DOHH2 (cell line): ENCODE results near the gene GUCA2B.

Experiments used
- H3F3A ChIP-seq: fragments of 200-600 bp; sonication (generic), shearing (Covaris generic); 2 replicates; pipeline ENCODE4 v1.6.0; 2016; ENCODE audit warnings: antibody characterized with exemption, mild to moderate bottlenecking; ENCODE audit not compliant: control insufficient read depth, insufficient read depth
- H3K27ac ChIP-seq: fragments of 200-600 bp; sonication (generic); 2 replicates; pipeline ENCODE4 v1.5.1; 2014; ENCODE audit warnings: low read depth, mild to moderate bottlenecking, low read length, moderate library complexity
- H3K27me3 ChIP-seq: fragments of 200-600 bp; sonication (generic); 2 replicates; pipeline ENCODE4 v1.6.1; 2014; ENCODE audit warnings: mild to moderate bottlenecking, low read length, mixed read lengths; ENCODE audit not compliant: control insufficient read depth
- H3K36me3 ChIP-seq: fragments of 200-600 bp; sonication (generic); 2 replicates; pipeline ENCODE4 v1.6.1; 2014; ENCODE audit warnings: mild to moderate bottlenecking, low read length, moderate library complexity, mixed read lengths; ENCODE audit not compliant: control insufficient read depth
- H3K4me1 ChIP-seq: fragments of 200-600 bp; sonication (generic); 2 replicates; pipeline ENCODE4 v1.6.1; 2014; ENCODE audit warnings: mild to moderate bottlenecking, low read length, mixed read lengths; ENCODE audit not compliant: control insufficient read depth
- H3K4me2 ChIP-seq: fragments of 200-600 bp; sonication (generic); 2 replicates; pipeline ENCODE4 v1.6.0; 2014; ENCODE audit warnings: mild to moderate bottlenecking, low read length, moderate library complexity
- H3K4me3 ChIP-seq: fragments of 200-600 bp; sonication (generic); 2 replicates; pipeline ENCODE4 v1.5.1; 2014; ENCODE audit warnings: mild to moderate bottlenecking, low read length, mixed read lengths
- H3K79me2 ChIP-seq: fragments of 200-600 bp; sonication (generic); 2 replicates; pipeline ENCODE4 v1.6.1; 2014; ENCODE audit warnings: mild to moderate bottlenecking, low read length, mixed read lengths; ENCODE audit not compliant: control insufficient read depth
- H3K9me2 ChIP-seq: fragments of 200-600 bp; sonication (generic); replicated peaks from 2 replicates; pipeline ENCODE4 v1.6.1; 2014; ENCODE audit warnings: mild to moderate bottlenecking, low read length, mixed read lengths; ENCODE audit not compliant: control insufficient read depth
- H3K9me3 ChIP-seq: fragments of 200-600 bp; sonication (generic); 2 replicates; pipeline ENCODE4 v1.6.1; 2014; ENCODE audit warnings: antibody characterized with exemption, low read length, mixed read lengths; ENCODE audit not compliant: control insufficient read depth, insufficient read depth
- H4K20me1 ChIP-seq: fragments of 200-600 bp; sonication (generic); 2 replicates; pipeline ENCODE4 v1.6.0; 2014; ENCODE audit warnings: low read depth, mild to moderate bottlenecking, antibody characterized with exemption, low read length, moderate library complexity; ENCODE audit not compliant: control insufficient read depth, insufficient read depth
- CTCF ChIP-seq: fragments of 200-600 bp; sonication (generic); IDR thresholded peaks from one replicate; pipeline ENCODE4 v1.5.1; 2014; ENCODE audit warnings: antibody characterized with exemption, mild to moderate bottlenecking, low read depth, low read length; ENCODE audit not compliant: poor library complexity, severe bottlenecking
- EZH2phosphoT487 ChIP-seq: fragments of 200-600 bp; sonication (generic); IDR thresholded peaks from 2 replicates; pipeline ENCODE4 v1.6.1; 2017; ENCODE audit warnings: borderline replicate concordance, mild to moderate bottlenecking, antibody characterized with exemption, low read length, moderate library complexity, mixed read lengths

GUCA2B gene

GRCh38 chr1:42171679-42172266 is 18.6 kb downstream of the GUCA2B start:
- no peaks in the 10 kb centered on the region for H3K4me1 ChIP-seq
- H3K27ac ChIP-seq, result no peak overlapping the region
- no peak for TF ChIP-seq EZH2phosphoT487
- no peak for TF ChIP-seq CTCF
- no peaks in the 10 kb centered on the region for H3K9me3 ChIP-seq
- no peaks in the 10 kb centered on the region for H3K9me2 ChIP-seq
- no peaks in the 10 kb centered on the region for H3K36me3 ChIP-seq
- H3F3A ChIP-seq, result no peaks in the 10 kb centered on the region
- no peak overlapping the region for H3K4me3 ChIP-seq
- no peaks in the 10 kb centered on the region for H4K20me1 ChIP-seq
- no peaks in the 10 kb centered on the region for H3K27me3 ChIP-seq
- H3K79me2 ChIP-seq, result no peaks in the 10 kb centered on the region
- H3K4me2 ChIP-seq, result no peak overlapping the region

- H3K4me3 ChIP-seq, result no peak overlapping the region
- H3F3A ChIP-seq, result no peaks in the 10 kb centered on the region
- no peaks in the 10 kb centered on the region for H3K9me3 ChIP-seq
- no peaks in the 10 kb centered on the region for H3K27me3 ChIP-seq
- H3K36me3 ChIP-seq, result no peaks in the 10 kb centered on the region
- no peak for TF ChIP-seq EZH2phosphoT487
- no peak for TF ChIP-seq CTCF
- H3K9me2 ChIP-seq, result no peaks in the 10 kb centered on the region
- no peaks in the 10 kb centered on the region for H3K79me2 ChIP-seq
- H4K20me1 ChIP-seq, result no peaks in the 10 kb centered on the region
- no peak overlapping the region for H3K4me2 ChIP-seq
- no peaks in the 10 kb centered on the region for H3K4me1 ChIP-seq
- no peak overlapping the region for H3K27ac ChIP-seq
These were observed 19.3 kb downstream of the GUCA2B start for GRCh38 chr1:42172381-42173133.

- Histone ChIP-seq H3F3A (no peaks in the 10 kb centered on the region), H3K4me2 (no peak overlapping the region), H3K4me3 (no peak overlapping the region), H3K4me1 (no peaks in the 10 kb centered on the region), H3K9me2 (no peaks in the 10 kb centered on the region), H3K9me3 (no peaks in the 10 kb centered on the region), H3K79me2 (no peaks in the 10 kb centered on the region), H3K27me3 (no peaks in the 10 kb centered on the region), H3K27ac (no peak overlapping the region), H3K36me3 (0 out of 2 replicates have a peak, but pooled peaks cover 3% of the 10 kb centered on the region), H4K20me1 (no peaks in the 10 kb centered on the region)
- TF ChIP-seq EZH2phosphoT487 (no peak), CTCF (peak; percentile 98)
These were observed 20.1 kb downstream of the GUCA2B start for GRCh38 chr1:42173155-42173933.
